Measurements from ENCODE around the gene MTA3.
A peak's percentile ranks its signal among the peaks of the same experiment; 100 is the strongest.
"Not testable (repeated sequence)": the region's sequence is repeated elsewhere in the genome, so short reads cannot be mapped to it uniquely, and the experiment has no call there.

MTA3 gene

DNA sequence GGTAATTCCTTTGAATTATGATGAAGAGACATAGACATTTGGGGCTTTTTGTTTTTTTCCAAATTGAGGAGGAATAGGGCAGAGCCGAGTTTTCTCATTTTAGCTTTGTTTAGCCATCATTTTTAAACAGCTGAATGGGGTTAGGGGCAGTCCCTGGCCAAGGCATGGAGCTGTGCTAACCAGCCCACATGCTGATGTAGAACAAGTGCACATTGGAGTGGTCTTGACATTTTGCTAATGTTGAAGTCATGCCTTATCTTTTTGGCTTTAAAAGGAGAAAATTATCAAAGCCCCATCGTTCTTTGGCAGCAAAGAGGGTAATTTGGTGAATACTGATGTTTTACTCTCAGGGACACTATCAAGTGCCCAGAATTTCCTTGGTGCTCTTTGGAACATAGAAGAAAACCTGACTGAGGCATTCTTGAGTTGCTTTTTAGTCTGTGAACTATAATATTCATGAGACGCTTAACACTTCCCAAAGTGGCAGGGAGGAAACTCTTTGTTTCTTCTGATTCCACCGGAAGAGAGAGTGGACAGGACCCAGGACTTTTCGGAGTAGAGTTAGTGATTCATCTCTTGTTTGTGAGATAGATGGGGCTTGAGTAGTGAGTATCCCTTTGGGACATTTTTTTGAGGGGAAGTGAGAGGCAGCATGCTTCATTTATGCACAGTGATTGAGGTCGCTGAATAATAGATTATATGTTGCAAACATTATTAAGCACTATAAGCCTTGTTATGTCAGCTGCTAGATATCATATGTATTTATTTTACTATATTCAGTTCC lies 45.0 kb downstream of the MTA3 start:
- DNase-seq (ENCODE audit: low spot score): no peak

DNA sequence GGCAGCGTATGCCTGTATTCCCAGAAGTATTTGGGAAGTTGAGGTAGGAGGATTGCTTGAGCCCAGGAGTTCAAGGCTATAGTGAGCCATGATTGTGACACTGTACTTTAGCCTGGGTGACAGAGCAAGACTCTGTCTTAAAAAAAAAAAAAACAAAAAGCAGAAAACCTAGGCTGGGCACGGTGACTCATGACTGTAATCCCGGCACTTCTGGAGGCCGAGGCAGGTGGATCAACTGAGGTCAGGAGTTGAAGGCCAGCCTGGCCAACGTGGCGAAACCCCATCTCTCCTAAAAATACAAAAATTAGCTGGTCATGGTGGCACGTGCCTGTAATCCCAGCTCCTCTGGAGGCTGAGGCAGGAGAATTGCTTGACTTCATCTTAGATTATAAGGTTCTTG lies 46.4 kb downstream of the MTA3 start:
- no peak for DNase-seq (ENCODE audit: low spot score)

DNA sequence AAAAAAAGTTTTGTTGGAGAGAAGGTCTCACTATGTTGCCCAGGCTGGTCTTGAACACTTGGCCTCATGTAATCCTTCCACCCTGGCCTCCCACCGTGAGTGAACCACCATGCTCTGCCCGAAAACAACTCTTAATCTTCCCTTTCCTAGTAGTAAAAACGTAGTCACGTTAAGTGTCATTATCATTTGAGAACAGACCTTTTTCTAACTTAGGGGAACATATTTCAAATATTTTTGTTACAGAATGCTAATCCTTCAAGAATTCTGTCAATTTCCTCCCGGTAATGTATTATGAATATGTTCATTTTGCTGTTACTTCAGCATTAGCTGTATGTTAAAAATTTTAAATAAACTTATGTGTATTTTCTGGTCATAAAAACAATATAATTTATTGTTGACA lies 49.7 kb downstream of the MTA3 start:
- no peak for DNase-seq (ENCODE audit: low spot score)

GRCh38 chr2:42618972-42619371 lies 50.5 kb downstream of the MTA3 start:
- DNase-seq (ENCODE audit: low spot score): no peak

- not testable (repeated sequence) for DNase-seq (ENCODE audit: low spot score)
Measured at GRCh38 chr2:42621626-42622025, 53.2 kb downstream of the MTA3 start.

DNA sequence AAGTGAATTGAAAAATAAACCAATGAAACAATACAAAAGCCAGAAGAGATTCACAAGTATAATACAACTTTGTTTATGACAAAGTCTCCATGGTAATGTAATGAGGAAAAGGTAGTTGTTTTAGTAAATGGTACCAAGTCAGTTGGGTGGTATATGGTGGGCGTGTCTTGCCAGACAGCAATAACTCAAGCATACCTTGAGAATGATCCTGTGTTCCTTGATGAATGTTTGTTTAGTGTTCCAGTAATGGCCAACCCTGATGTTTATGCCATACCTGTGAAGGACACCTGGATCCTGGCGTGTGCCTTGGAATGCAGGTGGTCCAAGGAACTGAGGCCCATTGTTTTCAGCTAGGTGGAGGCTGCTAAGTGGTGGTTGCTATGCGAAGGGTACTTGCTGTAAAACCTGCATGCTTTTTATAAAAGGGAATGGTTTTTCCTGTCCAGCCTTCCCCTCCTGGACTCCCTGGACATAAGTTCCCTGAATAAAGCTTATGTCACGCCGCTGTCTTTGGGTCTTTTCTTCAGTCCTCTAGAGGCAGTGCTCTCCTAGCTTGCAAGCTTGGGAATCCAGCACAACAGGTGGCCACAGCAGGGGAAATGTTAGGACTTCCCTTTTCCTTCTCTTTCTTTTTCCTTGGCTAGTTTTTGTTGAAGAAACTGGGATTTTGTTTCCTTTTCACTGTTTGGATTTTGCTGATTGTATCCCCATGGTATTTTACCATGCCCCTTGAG lies 54.7 kb downstream of the MTA3 start:
- DNase-seq (ENCODE audit: low spot score): no peak

GRCh38 chr2:42624047-42624446 lies 55.6 kb downstream of the MTA3 start:
- DNase-seq (ENCODE audit: low spot score): no peak

GRCh38 chr2:42628024-42628423 lies 59.6 kb downstream of the MTA3 start:
- not testable (repeated sequence) for DNase-seq (ENCODE audit: low spot score)

DNA sequence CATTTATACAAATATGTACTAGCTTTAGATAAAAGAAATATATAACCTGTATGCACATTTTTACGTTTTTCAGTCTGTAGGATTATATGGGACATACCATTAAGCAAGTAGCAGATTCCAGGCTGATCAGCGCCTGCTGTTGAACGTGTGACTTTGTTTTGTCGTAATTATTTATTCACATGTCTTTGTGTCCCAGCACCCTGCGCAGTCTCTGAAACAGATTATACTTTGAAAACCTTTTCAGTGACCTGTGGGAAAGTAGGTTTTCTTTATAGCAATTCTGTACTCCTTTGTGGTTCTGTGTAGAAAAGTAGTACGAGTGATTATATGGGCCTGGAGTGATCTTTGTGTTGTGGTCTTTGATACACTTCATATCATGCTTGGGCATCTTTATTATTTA lies 68.5 kb downstream of the MTA3 start:
- no peak for DNase-seq (ENCODE audit: low spot score)

- no peak for DNase-seq (ENCODE audit: low spot score)
Measured at GRCh38 chr2:42638080-42638784, 69.8 kb downstream of the MTA3 start.

DNA sequence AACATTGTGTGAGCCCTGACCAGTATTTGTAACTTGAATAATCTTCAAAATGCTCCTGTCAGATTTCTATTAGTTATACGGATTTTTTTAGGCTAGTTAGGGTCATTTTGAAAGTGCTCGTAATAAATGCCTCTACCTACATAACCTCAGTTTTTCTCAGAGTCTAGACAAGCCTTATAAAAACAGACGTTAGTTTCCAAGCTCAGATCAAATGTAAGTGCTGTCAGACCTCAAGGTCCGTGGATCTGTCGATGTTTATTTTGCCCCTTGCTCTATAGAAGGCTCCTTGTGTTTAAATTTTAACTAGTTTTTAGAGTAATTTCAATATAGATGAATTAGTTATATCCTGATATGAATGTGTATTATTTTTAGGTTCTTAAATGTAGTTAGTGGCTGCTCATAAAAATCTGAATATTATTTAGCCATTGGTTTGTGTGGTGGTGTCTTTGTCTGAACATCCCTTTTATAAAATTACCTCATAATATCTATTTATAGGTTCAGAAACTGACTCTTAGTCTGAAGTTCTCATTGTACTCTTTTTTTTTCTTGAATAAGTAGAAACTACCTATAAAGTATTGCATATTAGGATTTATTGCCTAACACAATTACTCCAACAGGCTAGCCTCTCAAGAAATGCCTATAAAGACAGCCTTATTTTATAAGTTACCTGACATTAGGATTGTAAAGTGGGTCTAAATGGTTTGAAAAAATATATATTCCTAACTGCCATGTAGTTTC lies 71.1 kb downstream of the MTA3 start:
- DNase-seq (ENCODE audit: low spot score): no peak

GRCh38 chr2:42640261-42640660 lies 71.8 kb downstream of the MTA3 start:
- DNase-seq (ENCODE audit: low spot score): no peak

DNA sequence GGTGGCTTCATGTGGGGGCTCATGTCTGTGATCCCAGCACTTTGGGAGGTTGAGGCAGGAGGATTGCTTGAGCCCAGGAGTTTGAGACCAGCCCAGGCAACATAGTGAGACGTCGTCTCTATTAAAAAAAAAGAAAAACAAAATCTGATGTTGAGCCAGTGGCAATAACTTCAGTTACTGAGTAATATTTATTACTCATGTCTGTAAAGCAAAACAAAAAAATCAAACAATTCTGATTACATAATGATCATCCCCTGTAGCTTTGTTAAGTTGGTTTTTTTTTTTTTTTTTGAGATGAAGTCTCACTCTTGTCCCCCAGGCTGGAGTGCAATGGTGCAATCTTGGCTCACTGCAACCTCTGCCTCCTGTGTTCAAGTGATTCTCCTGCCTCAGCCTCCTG lies 73.9 kb downstream of the MTA3 start:
- not testable (repeated sequence) for DNase-seq (ENCODE audit: low spot score)

DNA sequence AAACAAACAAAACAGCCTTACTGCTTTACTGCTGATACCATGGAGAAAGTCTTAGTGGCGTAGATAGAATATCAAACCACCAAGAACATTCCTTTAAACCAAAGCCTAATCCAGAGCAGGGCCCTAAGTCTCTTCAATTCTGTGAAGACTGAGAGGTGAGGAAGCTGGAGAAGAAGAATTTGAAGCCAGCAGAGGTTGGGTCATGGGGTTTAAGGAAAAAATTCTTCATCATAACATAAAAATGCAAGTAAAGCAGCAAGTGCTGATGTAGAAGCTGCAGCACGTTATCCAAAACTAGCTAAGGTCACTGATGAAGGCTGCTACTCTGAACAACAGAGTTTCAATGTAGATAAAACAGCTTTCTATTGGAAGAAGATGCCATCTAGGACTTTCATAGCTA lies 77.1 kb downstream of the MTA3 start:
- no peak for DNase-seq (ENCODE audit: low spot score)

DNA sequence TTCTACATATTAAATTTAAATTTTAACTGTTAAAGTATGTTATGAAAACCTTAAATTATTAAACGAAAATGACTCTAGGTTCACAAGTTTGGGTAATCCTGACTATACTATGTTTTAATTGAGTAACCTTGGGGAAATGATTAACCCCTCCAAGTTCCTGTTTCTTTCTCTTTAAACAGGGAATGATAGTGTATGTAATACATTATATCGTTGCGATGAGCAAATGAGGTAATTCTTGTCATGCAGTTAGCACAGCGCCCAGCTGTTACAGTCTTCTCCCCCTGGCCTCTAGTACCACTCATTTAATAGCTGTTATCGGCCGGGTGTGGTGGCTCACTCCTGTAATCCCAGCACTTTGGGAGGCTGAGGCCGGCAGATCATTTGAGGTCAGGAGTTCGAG lies 80.4 kb downstream of the MTA3 start:
- DNase-seq (ENCODE audit: low spot score): no peak

DNA sequence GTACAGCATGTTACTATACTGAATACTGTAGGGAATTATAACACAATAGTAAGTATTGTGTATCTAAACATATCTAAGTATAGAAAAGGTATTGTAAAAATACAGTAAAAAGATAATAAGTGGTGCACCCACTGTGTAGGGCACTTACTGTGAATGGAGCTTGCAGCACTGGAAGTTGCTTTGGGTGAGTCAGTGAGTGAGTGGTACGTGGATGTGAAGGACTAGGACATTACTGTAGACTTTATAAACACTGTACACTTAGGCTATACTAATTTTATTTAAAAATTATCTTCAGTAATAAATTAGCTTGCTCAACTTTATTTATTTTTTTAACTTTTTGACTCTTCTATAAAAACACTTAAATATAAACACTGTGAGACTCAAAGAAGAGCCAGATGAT lies 82.6 kb downstream of the MTA3 start:
- DNase-seq (ENCODE audit: low spot score): no peak

DNA sequence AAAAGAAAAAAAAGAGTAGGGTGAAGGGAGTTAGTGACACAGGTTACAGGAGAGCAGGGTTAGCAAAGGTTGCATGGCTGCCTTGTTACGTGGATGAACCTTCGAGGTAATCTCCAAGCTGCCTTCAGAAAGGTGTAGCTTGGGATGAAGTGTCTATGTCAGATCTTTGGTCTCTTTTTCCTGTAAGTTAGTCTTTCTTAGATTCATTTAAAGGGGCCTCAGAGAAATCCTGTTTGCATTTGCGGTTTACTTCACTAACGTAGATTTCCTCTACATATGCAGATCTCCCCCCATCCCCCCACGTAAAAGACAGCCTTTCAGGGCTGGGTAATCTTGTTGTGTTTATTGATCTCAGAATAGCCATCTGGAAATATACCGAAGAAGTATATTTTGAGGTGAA lies 83.7 kb downstream of the MTA3 start:
- no peak for DNase-seq (ENCODE audit: low spot score)

- DNase-seq (ENCODE audit: low spot score): no peak
Measured at GRCh38 chr2:42653039-42653438, 84.6 kb downstream of the MTA3 start.

DNA sequence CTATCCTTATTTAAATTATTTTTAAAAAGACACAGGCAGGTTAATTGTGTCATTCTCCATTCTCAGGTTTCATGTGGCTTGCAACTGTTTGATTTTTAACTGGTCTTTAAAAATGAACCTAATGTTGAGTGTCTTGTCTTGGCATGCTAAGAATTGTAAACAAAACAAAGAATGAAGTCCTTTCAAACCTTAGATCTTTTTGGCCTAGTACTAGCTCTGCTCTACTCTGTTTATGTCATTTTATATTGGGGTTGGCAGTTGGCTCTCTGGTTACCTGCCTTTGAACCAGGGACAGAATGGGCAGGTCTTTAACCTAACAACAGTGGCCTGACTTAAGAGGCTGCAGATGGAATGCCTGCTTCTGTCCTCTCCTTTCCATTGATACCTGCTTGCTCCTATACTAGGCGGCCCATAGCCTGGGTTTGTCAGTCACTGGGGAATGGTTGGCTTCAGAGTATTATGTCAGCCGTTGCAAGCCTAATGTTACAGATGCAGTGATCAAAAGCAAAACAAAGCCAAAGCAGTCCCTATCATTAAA lies 85.5 kb downstream of the MTA3 start:
- DNase-seq (ENCODE audit: low spot score): no peak

- DNase-seq (ENCODE audit: low spot score): no peak
Measured at GRCh38 chr2:42658306-42658705, 89.9 kb downstream of the MTA3 start.

DNA sequence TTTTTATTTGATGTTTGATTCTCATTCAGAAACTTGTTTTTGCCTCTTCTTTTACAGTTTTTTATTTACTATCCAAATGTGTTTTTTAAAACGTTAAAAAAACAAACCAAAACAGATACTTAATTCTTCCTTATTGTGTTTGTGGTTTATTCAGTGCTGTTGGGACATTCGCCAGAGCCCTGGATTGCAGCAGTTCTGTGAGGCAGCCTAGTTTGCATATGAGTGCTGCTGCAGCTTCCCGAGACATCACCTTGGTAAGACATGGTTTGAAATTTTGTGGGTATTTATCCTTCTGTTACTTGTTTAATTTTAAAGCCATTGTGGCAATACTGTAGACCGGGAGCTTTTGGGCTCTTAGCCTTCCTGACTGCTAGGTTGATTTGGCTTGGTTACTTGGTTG lies 91.2 kb downstream of the MTA3 start:
- peak; percentile 70 for DNase-seq (ENCODE audit: low spot score)

Data from pons (tissue), 1 donor.